GM21723 (cell line): ENCODE measurements around the gene CBLN3.
"Not testable (repeated sequence)": the region's sequence is repeated elsewhere in the genome, so short reads cannot be mapped to it uniquely, and the experiment has no call there.

Experiments used
- ATAC-seq: cut with Tn5 transposase; IDR thresholded peaks from one replicate; pipeline ENCODE4 v1.9.1; 2021; ENCODE audit warnings: mild to moderate bottlenecking, moderate library complexity; ENCODE audit not compliant: unreplicated experiment

Gene CBLN3

DNA sequence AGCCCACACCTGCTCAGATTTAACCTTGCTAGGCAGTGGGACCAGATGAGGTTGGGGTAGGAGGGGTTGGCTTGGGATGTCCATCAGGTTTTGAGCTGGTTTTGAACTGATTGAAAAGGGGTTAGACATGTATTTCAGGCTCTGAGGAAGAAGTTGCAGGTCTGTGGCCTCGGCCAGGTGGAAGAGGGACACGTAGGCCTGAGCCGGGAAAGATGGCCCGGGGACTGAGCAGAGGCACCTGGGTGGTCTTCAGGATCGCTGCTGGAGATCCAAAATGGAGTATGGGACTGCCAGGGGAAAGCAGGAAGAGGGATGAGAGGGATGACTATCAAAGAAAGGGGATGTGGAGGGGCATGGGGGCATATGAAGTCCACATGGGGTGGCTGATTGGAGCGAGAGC lies 23.1 kb downstream of the CBLN3 start:
- ATAC-seq = no peak

DNA sequence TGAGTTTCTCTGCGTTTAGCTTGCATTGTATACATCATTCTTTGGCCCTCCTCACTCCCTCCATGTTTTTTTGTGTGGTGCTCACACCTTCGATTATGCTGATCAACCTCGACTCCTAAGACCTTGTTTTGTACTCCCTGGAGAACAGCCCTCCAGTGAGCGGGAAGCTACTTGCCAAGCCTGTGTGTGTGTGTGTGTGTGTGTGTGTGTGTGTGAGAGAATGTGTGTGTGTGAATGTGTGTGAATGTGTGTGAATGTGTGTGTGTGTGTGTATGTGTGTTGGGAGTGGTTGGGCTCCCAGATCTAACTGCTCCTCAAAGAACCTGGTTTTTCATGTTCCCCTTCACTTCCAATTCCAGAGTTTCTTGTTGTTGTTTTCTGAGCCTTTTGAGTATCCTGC lies 24.7 kb downstream of the CBLN3 start:
- no peak for ATAC-seq

DNA sequence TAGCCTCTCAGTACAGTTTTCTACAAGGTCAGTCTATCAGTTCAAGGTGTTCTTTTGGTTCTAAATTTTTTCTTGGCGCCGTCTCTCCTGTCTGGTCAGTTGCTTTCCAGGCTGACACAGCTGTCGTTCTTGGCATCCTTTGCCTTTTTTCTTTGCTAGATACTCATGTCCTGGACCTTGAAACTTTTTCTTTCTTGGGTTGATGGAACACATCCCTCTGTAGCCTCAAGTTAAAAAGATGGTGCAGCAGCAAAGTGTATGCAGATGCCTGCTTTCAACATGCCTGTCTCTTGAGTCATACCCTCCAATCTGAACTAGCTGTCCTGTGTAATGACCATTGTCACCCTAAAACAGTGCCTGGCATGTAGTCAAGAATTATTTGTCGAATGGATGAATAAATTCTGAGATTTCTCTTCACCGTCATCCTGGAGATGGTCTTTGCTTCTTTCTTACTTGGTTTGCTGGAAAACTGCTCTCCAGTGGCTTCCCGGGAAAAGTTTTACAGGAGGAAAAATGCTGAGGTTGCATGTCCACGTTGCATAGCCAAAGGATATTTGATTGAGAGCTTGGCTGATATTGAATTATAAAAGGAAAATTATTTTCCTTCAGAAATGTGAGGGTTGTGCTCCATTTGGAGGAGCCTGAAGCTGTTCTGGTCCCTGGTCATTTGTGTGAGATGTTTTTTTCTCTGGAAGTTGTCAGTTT lies 26.0 kb downstream of the CBLN3 start:
- ATAC-seq = no peak

DNA sequence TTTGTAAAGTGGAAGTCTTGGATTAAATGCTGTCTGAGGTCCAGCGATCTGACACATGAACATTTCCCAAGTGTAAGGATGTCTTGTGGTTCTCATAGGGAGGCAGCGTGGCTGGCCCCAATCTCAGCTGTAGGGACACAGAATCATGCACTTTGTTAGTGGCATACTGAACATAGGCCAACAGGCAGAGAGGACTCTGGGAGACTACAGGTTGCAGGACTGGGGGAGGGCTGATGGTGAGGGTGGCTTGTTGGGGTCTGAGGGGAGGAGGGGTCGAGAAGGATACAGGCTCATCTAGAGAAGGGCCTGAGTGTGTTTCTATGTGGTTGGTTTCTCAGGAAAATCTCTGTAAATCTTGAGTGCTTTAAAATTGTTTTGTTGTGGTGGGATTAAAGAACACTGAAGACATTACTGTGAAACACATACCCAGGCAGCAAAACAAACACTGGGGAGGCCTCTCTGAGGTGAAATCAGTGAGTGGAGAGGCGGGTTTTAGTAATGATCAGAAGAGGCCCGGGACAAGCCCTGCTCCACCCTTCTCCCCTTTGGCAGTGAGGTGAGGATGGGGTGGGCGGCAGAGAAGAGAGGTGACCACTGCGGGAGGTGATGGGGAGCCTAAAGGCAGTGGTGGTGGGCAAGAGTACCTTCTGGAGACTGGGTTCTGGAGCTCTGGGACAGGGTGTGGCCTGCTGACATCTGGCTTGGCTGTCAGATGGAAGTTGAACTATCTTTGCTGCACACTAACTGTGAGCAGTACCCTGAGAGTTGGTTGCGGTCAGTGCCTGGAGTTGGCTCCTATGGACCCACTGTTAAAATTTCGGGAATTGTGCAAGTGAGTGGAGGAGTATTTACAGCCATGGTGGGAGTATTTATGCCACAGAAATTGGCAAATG lies 27.4 kb downstream of the CBLN3 start:
- no peak for ATAC-seq

DNA sequence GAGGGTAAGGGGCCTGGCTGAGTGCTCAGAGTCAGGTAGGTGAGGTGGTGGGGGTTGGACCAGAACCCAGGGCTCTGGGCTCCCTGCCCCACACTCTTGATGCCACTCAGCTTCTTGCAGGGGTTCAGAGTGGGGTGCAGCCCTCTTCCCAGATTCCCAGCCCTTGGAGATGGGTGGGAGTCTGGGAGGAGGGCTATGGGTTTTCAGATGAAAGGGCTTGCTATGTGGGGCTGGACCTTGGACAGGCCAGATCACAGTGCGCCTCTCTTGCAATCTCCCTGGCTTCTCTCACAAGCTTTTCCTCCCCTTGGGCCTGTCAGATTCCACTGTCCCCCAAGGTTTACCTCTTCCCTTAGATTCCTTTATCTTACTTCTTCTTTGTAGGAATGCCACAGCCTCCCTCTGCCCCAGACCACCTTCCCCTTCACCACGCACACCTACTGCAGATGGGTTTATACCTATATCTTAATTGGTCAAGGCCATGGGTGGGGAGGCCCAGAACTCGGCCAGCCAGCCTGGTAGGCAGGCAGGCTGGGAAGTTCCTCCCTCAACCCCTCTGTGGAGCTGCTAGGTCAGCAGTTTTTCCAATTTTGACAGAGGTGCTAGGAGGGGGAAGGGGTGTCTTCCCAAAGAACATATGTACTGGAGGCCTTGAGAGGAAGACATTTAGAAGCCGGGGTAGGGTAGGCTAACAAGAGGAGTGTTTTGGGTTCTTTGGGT lies 29.3 kb downstream of the CBLN3 start:
- no peak for ATAC-seq

DNA sequence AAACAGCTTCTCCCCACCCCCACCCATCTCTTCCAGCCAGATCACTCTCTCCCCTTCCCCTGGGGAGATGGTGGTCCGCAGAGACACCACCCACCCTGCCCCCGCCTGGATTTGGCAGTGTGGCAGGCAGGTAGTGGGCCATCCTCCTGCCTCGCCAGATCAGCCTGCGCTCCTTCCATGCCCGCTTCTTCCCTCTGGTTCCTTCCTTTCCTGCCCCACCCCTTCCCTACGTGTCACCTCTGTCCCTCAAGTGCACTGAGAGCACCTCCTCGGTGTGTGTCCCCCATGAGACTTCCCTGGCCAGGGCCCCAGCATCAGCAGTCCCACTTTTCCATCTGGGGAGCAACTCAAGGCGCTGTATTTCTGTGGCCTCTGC lies 30.0 kb downstream of the CBLN3 start:
- ATAC-seq = no peak

DNA sequence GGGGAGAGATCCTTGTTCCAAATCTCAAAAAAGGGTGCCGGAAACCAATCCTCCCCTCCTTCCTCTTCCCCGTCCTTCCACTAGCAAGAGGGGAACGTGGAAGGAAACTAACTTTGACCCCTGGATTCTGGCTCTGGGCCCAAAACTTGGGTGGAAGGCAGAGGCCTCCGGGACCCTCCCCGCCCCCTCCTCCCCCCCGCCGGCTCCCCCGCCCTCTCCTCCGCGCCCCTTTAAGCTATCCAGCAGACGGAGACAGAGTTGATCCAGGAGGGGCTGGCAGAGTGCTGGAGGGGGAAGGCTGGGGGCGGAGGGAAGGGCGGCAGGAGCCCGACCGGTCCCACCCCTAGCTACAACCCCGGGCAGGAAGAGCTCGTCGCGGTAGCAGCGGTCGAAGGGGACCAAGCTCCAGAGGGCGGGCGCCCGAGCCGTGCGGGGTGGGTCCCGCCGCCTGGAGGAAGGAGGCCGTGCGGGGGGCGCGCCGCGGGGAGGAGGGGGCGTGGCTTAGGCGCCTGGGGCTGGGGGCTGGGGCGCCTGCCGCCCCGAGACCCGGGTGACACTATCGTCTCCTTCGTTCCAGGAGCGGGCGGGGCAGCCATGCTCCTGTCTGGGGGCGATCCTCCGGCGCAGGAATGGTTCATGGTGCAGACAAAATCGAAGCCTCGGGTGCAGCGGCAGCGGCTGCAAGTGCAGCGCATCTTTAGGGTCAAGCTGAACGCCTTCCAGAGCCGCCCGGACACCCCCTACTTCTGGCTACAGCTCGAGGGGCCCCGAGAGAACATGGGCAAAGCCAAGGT lies 30.6 kb downstream of the CBLN3 start, which contains the start of gene NYNRIN:
NYNRIN (plus strand) TSS at position 351 of the 794 bp plus-strand sequence; CDS start at position 595, 244 bp downstream.
- ATAC-seq = no peak

DNA sequence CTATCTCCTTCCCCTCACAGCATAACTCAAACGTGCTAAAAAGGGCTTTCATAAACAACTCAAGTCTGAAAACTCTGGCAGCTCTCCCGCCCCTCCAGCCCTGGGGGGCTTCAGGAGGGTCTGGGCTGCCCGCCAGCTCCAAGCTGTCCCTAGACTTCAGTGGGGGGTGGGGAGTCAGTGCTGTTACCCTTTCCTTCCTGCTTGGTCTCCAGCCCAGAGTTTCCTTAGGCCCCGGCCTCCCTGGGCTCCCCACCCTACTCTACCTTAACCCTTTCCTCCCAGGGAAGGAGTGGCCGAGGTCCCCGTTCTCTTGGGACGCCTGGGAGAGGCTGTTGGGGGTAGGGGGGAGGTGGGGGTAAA lies 31.2 kb downstream of the CBLN3 start:
- ATAC-seq = no peak

DNA sequence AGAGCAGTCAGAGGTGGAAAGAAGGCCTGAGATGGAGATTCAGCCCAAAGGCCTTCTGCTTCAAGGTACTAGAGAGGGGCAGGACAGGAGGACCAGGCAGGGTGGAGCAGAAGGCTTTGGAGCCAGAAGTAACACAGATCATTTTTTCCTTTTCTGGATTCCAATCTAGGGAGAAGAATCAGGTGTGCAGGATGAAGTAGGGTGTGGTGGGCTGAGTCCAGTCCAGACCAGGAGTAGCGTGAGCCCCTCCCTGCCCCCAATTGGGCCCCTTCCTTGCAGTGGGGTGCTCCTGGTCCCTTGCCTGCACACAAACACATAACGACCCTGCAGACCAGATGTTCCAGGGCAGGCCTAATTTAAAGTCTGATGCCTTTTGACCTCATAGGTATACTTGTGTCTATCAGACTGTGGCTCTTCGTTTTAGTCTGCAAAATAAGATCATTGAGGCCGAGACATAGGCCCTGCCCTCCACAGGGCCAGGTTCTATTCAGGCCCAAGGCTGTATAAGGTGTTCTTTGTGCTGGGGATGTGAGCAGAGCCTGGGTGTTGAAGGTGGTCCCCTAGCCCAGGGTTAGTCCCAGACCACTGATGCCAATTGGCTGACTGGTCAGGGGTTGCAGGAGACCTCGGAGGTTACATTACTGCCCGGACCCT lies 31.7 kb downstream of the CBLN3 start:
- ATAC-seq = no peak

DNA sequence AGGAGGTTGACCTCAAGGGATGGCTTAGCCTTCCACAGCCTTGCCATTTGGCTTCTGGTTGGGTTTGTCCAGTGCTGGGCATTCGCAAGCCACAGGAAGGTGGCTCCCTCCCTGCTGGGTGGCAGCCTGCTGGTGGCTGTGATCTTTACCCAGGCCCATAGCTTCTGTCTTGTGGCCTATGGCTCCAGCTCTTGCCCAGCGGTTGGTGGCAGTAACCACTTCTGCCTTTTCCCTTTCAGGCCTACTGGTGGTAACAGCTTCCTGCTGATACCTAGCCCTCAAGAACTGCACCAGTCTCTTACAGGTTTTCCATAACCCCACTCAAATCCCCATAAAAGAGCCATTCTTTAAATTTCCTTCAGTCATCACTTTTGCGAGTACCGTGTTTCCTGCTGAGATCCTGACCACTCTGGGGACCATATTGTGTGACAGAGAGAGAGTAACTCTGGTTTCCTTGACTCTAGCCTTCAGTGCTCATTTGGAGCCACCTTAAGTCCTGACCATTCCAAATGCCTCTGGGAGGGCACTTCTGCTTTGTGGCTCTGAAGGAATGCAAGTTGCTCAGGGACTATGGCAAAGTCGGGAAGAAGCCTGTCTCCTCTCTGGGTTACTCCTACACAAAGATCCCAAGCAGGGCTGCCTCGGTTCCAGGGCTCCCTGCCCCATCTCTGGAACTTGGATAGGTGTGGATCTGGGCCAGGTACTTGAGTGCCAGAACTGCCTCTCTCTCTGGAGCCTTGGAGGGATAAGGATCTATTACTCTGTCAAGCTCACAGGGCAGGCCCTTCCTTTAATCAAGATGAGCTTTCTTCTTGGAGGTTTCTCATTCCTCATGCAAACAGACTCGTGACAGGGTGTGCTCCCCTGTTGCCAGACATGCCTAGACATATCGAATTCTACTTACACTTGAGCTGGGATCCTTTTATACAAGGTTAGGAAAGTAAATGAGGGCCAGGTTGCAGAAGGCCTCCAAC lies 33.6 kb downstream of the CBLN3 start:
- ATAC-seq = no peak

DNA sequence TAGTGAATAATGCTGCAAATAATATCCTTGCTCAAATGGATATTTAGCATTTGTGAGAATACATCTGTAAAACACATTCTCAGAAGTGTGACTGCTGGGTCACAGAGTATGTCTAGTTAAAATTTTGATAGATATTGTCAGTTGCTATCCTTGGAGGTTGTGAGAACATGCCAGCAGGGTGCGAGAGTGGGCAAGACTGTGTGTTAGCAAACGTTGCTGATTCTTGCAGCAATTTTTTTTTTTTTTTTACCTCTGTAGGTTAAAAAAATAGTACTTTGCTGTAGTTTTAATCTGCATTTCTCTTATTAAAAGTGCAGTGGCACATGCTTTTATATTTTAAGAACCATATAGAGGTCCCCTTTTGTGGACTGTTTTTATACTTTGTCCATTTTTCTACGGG lies 35.2 kb downstream of the CBLN3 start:
- ATAC-seq = no peak

DNA sequence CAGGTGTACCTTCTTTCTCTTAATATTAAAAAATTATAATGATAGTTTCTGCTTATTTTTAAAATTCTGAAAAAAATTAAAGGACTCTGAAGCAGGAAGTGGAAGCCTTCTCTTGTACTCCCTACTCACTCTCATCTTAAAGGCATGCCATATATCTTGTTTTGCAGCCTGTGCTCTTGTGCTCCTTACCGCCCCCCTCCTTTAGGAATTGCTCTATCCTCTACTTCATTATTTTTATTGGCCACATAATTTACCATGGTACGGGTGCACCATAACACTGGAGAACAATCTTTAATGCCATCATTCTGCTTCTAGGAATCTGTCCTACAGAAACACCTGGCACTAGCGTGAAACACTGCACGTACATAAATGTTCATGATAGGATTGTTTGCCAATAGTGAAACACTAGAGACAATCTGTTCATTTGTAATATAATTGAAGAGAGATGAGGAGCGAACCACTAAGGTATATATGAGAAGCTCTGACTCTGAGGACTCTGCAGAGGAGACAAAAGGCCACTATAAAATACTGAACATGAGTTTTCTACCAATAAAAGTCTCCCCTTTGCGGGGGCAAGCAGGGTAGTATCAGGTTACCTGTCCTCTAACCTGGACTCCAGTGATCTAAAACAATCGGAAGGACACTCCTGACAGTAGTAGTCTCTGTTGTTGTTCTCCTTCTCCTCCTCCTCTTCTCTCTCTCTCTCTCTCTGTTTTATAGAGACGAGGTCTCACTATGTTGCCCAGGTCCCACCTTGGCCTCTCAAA lies 37.0 kb downstream of the CBLN3 start:
- ATAC-seq = no peak

DNA sequence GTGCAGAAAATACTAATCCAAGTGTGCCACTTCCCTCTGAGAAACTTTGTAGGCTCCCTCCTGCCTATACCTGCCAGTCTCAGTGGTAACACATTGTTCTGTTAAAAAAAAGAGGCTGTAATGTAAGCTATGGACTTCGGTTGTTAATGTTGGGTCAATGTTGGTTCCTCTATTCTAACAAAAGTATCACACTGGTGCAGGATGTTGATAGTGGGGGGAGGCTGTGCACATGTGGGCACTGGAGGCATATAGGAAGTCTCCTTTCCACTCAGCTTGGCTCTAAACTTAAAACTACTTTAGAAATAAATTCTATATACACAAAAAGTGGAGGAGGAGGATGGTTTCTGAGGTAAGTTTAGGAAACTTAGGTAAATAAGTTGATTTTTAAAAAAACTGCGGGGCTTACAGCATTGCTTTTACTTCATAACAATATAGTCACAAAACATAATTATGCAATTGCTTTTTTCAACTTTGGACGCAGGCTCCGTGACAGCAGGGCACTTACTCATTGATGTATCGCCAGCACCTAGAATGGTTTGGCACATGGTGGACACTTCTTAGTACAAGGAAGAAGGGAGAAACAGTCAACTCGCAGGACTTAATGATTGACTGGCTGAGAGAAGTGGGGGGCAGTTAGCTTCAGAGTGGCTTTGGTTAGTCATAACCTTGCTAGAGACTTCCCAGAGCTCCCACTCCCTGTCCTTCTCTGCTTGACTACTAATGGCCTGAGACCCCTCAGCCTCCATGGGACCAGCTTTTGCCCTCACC lies 38.6 kb downstream of the CBLN3 start:
- no peak for ATAC-seq

DNA sequence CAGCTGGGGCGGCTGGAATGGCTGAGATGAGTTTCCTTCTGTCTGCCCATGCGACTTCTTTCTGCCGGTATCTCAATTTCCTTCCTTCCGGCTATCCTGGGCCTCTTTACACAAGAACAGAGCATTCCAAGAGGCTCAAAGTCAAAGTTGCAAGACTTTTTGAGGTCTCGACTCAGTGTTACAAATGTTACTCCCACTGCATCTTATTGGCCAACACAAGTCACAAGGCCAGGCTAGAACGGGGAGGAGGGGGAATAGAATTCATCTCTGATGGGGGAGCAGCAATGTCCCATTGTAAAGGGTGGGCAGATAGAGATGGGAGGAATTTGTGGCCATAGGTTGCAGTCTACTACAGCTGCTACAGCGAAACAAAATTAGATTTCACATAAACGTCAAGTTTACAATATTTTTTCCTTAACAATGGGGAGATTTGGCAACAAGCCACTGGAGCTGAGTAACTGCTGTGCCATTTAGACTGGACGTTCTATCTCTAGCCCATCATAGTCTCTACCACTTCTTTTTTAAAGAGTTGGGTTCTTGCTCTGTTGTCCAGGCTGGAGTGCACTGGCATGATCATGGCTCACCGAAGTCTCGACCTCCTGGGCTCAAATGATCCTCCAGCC lies 40.1 kb downstream of the CBLN3 start:
- ATAC-seq = no peak

DNA sequence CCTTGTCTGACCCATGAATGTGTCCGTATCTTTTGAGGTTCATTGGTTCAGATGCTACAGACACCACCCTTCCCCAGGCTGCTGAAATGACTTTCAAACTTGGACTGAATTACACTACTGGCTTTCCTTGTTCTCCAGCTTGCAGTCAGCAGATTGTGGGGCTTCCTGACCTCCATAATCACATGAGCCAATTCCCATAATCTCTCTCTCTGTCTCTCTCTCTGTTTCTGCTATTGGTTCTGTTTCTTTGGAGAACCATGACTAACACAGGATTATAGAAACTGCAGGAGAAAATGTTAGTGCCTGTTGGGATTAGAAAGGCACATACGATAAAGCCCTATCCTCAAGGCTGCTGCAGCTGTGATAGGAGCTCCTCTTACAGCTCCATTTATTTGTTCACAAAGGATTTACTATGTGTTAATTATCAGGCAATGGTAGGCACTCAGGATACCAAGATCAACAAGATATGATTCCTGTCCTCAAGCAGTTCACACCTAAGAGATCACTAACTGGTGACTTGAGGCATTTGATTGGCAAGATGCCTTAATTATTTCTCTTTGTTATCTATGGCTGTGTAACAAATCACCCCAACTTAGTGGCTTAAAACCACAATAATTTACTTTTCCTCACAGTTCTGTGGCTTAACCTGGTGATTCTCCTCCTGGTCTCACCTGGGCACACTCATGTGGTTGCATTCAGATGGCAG lies 40.8 kb downstream of the CBLN3 start:
- ATAC-seq = no peak

DNA sequence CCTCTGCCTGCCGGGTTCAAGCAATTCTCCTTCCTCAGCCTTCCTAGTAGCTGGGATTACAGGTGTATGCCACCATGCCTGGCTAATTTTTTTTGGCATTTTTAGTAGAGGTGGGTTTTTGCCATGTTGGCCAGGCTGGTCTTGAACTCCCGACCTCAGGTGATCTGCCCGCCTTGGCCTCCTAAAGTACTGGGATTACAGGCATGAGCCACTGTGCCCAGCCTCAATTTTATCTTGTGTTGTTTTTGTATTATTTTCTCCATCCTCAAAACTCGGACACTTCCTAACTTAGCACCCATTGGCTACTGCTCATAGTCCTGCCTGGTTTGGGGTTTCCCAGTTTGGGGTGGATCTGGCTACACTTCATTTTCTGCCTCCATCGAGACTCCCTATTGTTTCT lies 41.9 kb downstream of the CBLN3 start:
- ATAC-seq = not testable (repeated sequence)

DNA sequence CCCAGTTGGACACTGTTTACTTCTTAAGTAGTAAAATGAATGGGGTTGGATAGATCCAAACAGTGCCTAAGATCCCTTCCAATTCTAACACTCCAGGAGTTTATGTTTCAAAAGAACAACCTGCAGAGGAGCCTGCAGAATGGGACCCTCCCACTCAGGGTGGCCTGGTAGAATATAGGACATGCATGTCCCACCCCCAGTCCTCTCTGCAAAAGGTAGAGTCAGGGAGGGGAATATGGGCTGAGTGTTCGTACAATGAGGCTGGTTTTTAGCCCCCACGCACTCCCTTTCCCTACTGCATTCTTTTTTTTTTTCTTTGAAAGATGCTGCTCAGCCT lies 42.5 kb downstream of the CBLN3 start:
- no peak for ATAC-seq
